Psoas muscle (tissue), 8 donors: ENCODE results near the gene KLHL40. TPM values are rescaled to one million over a fixed set of nuclear protein-coding genes. Genes with fewer than 3 reads are reported as not detected.

Experiments used
- ATAC-seq, 4 donors: fragments of 200-7000 bp; cut with Tn5 transposase; one replicate each; pipeline ENCODE4 v1.9.1; 2020; ENCODE audit warnings: moderate library complexity in 3 of 4, mild to moderate bottlenecking in 2 of 4
- DNase-seq, 2 donors: peaks; one replicate each; pipeline ENCODE4 v3.0.0-alpha.2; 2020
- H3K27ac ChIP-seq: fragments of 200-600 bp; one replicate; pipeline ENCODE4 v1.8.0; 2022
- H3K27me3 ChIP-seq, 3 donors: fragments of 200-600 bp in 1 of 3; one replicate each; pipeline versions ENCODE4 v1.6.1 to v1.8.0; 2013 to 2022; ENCODE audit warnings: low read length in 2 of 3, mild to moderate bottlenecking in 2 of 3, moderate library complexity in 1 of 3; ENCODE audit not compliant: insufficient read depth in 3 of 3
- H3K36me3 ChIP-seq, 2 donors: fragments of 200-600 bp in 1 of 2; one replicate each; pipeline versions ENCODE4 v1.6.1 to v1.8.0; 2013 to 2022; ENCODE audit warnings: low read depth in 1 of 2, mild to moderate bottlenecking in 1 of 2, moderate library complexity in 1 of 2; ENCODE audit not compliant: insufficient read depth in 1 of 2
- H3K4me1 ChIP-seq: fragments of 200-600 bp; one replicate; pipeline ENCODE4 v1.8.0; 2022
- H3K4me3 ChIP-seq: fragments of 200-600 bp; one replicate; pipeline ENCODE4 v1.8.0; 2022; ENCODE audit warnings: mild to moderate bottlenecking
- H3K9me3 ChIP-seq: fragments of 200-600 bp; one replicate; pipeline ENCODE4 v1.8.0; 2022
- CTCF ChIP-seq: fragments of 200-600 bp; IDR thresholded peaks from one replicate; pipeline ENCODE4 v1.8.0; 2022; ENCODE audit warnings: antibody characterized with exemption
- WGBS, 3 donors: extraction: QIAGEN DNeasy Blood & Tissue Kit; methylation state at CpG; one replicate each; pipeline versions ENCODE4 v1.1.6 to v1.1.7; 2013; 5-methylcytosine and 5-hydroxymethylcytosine counted together
- intact Hi-C, 2 donors: fragments of 100-400 bp; cut with DNase I; formaldehyde crosslinking; loops; one replicate each; pipeline versions ENCODE4 v1.11.0 to v1.14.2; 2022
- polyA plus RNA-seq, 3 donors: library from polyadenylated mRNA; stranded (reverse); fragments of 200-250 nt; gene quantifications; one replicate each; pipeline ENCODE4 v1.2.3, GENCODE V29; 2013
- total RNA-seq, 4 donors: library from RNA; stranded (reverse); fragmentation: NEBNext Ultra II Directional in 2 of 4; extraction: Animal tissue kit (Norgen Biotek cat#: 25700) in 2 of 4; gene quantifications; one replicate each; pipeline versions ENCODE4 v1.2.1 to v1.2.4, GENCODE V29; 2021 to 2023
- donor health status: healthy with polysubstance abuse.
- donor health status: DM: no; HTN: no; CAD: no; lungs with moderate emphysema.
- donor health status: Bipolar disorder and iron deficiency.
- donor health status: healthy.
- donor health status: DM: yes; HTN: yes; CAD: no.
- donor health status: DM: no; HTN: no; CAD: no.
- donor health status: DM: no; HTN: no; CAD: no.
- donor health status: DM: yes; HTN: yes; CAD: no.

KLHL40 gene
- total and polyA plus RNA-seq, 7 donors = 241 to 923 (median 392) TPM

DNA sequence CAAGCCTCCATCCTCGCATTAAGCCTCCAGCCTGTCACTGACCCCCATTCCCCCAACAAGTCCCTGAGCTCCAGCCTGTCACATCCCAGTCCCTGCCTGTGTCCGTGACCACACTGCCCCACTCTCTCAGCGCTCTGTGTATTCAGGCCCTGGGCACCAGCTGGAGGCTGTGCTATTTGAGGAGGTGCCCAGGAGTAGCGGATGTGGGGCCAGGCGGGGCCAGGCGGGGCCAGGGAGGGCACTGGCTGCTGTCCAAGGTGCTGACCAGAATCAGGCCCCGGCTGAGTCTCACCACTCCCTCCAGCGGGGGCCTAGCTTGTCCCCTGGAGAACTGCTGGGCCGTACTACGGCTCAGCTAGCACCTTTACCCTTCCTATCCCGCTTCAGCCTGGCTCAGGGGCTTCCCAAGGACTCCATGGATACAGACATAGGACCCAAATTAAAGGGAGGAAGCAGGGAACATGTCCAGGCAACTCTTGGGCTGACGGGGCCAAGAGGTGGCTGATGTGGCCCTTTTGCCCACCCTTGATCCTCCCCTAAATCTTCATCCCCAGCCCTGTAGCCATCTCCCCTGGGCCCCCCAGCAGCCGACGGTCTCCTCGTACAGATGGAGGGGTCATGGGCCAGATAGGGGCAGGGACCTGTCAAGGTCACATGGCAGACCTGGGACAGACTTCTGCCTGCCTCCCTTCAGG lies 16.2 kb downstream of the KLHL40 start:
- peak; percentile 26 for TF ChIP-seq CTCF
- ATAC-seq (peak; percentile 69 to 75 (median 73)), DNase-seq (peak; percentile 85 to 97)
- H3K4me3 ChIP-seq = peak overlapping the region; percentile 67
- 4 to 12% (median 8%) methylated on average over 14 to 15 of the region's 15 CpGs for WGBS, 3 donors
- no peaks in the 10 kb centered on the region for H3K9me3 ChIP-seq
- H3K27ac ChIP-seq = peak overlapping the region; percentile 100
- peaks cover 59% of the 10 kb centered on the region for H3K4me1 ChIP-seq
- intact Hi-C loops = loop anchor here (1.0 to 2.0 kb wide), 4 partner anchors 17 to 43 kb away; partner anchors contain the start of gene KLHL40 (in 1 of the 2)
- H3K27me3 ChIP-seq = no peaks in the 10 kb centered on the region
- H3K36me3 ChIP-seq = peaks cover 0 to 10% of the 10 kb centered on the region in 2 donors

- peak within 1 kb of the TSS; percentile 100 for H3K27ac ChIP-seq
- no peaks in the 10 kb centered on the region for H3K9me3 ChIP-seq
- 18 to 22% (median 20%) methylated on average over 20 to 21 of the region's 21 CpGs for WGBS, 3 donors
- ATAC-seq = peak; percentile 71 to 74 (median 73)
- TF ChIP-seq CTCF = no peak
- H3K36me3 ChIP-seq = peaks cover 0 to 10% of the 10 kb centered on the region in 2 donors
- H3K4me1 ChIP-seq = peaks cover 62% of the 10 kb centered on the region
- H3K27me3 ChIP-seq = no peaks in the 10 kb centered on the region
- H3K4me3 ChIP-seq = peak within 1 kb of the TSS; percentile 67
- DNase-seq = peak; percentile 70 to 95
- intact Hi-C loops = loop anchor here (1.0 to 2.0 kb wide), 3 partner anchors 37 to 42 kb away; no protein-coding TSS in a partner anchor
Measured at GRCh38 chr3:42702066-42702951, 17.0 kb downstream of the KLHL40 start, which contains the start of gene HHATL. HHATL (minus strand) TSS chr3:42702798; CDS start chr3:42700826, 1,972 bp downstream.

- WGBS, 3 donors = 55 to 69% (median 58%) methylated on average over 6 of the region's 6 CpGs
- peaks cover 61% of the 10 kb centered on the region for H3K4me1 ChIP-seq
- DNase-seq (no peak), ATAC-seq (no peak)
- no peaks in the 10 kb centered on the region for H3K27me3 ChIP-seq
- H3K36me3 ChIP-seq = peaks cover 0 to 6% of the 10 kb centered on the region in 2 donors
- no peak for TF ChIP-seq CTCF
- H3K4me3 ChIP-seq = peak overlapping the region; percentile 67
- intact Hi-C loops = loop anchor here (1.0 to 2.0 kb wide), 3 partner anchors 36 to 41 kb away; no protein-coding TSS in a partner anchor
- H3K9me3 ChIP-seq = no peaks in the 10 kb centered on the region
- H3K27ac ChIP-seq = peak overlapping the region; percentile 100
Measured at GRCh38 chr3:42702982-42703694, 17.8 kb downstream of the KLHL40 start.

DNA sequence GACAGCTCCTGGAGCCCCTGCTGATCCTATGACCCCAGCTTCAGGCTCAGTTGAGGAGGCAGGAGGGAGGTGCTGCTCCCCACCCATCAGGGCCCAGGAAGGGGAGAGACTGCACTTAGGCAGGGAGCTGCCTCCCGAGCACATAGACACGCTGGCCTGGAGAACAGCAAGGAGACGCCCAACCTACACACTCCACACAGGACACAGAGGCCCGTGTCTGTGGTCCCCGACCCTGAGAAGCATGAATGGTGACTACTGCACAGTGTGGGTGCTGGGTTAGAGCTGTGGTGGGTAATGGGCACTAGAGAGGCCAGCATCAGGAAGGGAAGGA lies 18.3 kb downstream of the KLHL40 start:
- ATAC-seq (no peak), DNase-seq (no peak)
- H3K4me1 ChIP-seq = peaks cover 56% of the 10 kb centered on the region
- peaks cover 0 to under 1% of the 10 kb centered on the region in 2 donors for H3K36me3 ChIP-seq
- 60 to 77% (median 76%) methylated on average over 5 of the region's 5 CpGs for WGBS, 3 donors
- no peaks in the 10 kb centered on the region for H3K9me3 ChIP-seq
- intact Hi-C loops = loop anchor here in 1 of 2 donors (2.0 kb wide), 1 partner anchor 37 kb away; no protein-coding TSS in a partner anchor
- no peak overlapping the region for H3K4me3 ChIP-seq
- no peaks in the 10 kb centered on the region for H3K27me3 ChIP-seq
- peak overlapping the region; percentile 100 for H3K27ac ChIP-seq
- no peak for TF ChIP-seq CTCF
